Activated CD8-positive, alpha-beta memory T cell treated with anti-CD3 and anti-CD28 coated beads for 36 hours (primary cell): ENCODE measurements around the gene ASCC1. TPM values are rescaled to one million over a fixed set of nuclear protein-coding genes. Genes with fewer than 3 reads are reported as not detected.
"Not testable (repeated sequence)": the region's sequence is repeated elsewhere in the genome, so short reads cannot be mapped to it uniquely, and the experiment has no call there.

ENCODE experiments used
- CTCF ChIA-PET: fragments of 350-600 bp; sonication (Branson Sonifier 250); formaldehyde crosslinking; loops from one replicate; lab custom pipeline; 2021; ENCODE audit warnings: antibody characterized with exemption; lab: Charles Lee
- POLR2A ChIA-PET: fragments of 350-600 bp; sonication (Branson Sonifier 250); formaldehyde crosslinking; loops from one replicate; lab custom pipeline; 2021; ENCODE audit warnings: antibody characterized with exemption; lab: Charles Lee
- total RNA-seq, 2 experiments: library from RNA; stranded (reverse); gene quantifications; one replicate each; pipeline ENCODE4 v1.2.3, GENCODE V29; 2021

Gene ASCC1
- total RNA-seq, 2 experiments from 2014 or later = 43.2 to 44.1 TPM

DNA sequence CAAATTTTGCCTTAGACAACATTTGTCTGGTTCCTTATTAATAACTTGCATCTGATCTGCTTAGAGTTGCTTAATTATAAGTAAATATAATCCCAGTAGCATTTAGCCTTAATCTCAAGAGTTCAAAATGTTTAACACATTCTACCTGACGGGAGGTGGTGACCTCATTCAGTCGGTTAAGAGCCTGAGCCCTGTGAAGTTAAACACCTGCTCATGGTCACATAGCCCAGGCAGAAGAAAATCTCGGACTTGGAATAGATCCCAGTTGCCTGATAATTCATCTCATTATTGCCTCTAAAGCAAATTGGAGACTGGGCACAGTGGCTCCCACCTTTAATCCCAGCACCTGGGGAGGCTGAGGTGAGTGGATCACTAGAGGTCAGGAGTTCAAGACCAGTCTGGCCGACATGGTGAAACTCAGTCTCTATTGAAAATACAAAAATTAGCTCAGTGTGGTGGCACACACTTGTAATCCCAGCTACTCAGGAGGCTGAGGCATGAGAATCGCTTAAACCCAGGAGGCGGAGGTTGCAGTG is 18.6 kb upstream of the ASCC1 start:
- POLR2A ChIA-PET = interaction anchor here (0.6 kb wide), 1 partner anchor 18 kb away, joined by 4 read pairs; no protein-coding TSS in a partner anchor
- CTCF ChIA-PET = interaction anchor here (0.7 kb wide), 1 partner anchor 163 kb away, joined by 4 read pairs; no protein-coding TSS in a partner anchor

DNA sequence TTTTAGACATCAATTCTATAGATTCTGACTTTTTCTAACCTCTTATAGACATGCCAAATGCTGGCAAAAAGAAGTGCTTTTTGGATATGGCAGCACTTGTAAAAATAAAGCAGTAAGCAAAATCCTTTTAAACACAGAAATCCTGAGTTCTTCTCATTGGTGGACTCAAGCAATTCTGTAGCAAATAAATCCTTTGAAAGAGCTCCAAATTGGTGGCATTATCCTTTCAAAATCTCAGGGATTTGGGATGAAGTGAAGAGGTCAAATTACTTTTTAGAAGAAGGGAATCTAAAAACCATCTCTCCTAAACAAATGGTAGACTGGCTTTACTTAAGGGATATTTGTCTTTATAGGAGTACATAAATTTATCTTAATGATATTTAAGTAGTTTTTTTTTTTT is 17.5 kb upstream of the ASCC1 start:
- CTCF ChIA-PET = interaction anchor here (0.7 to 0.9 kb wide), 2 partner anchors 27 to 162 kb away, joined by 4 read pairs; no protein-coding TSS in a partner anchor
- POLR2A ChIA-PET = interaction anchor here (0.6 kb wide), 1 partner anchor 17 kb away, joined by 4 read pairs; no protein-coding TSS in a partner anchor

- CTCF ChIA-PET = interaction anchor here (0.6 to 1.7 kb wide), 6 partner anchors 13 to 679 kb away, joined by 3 to 5 read pairs (median 4); no protein-coding TSS in a partner anchor
Measured at GRCh38 chr10:72229261-72230251, 13.5 kb upstream of the ASCC1 start.

DNA sequence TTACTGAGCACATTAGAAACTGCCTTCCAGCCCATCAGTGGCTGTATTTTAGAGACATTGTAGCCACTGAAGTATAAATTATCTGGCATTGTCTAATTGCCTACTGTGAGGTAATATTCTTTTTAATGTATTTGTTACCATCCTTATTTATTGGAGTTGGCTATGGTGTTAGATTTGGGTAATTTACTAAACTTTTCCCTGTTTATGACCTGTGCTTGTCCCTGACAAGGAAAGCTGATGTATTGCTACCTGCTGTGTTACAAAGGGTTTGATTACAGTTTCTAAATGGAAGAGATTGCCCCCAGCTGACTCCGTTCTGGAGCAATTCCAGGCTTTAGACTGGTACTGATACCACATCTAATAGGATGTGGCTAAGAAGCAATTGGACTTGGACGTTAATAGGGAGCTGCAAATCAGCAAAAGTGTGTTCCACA is 12.3 kb upstream of the ASCC1 start:
- ChIA-PET CTCF (interaction anchor here (0.5 to 1.7 kb wide), 2 partner anchors 8 to 109 kb away, joined by 3 to 5 read pairs; no protein-coding TSS in a partner anchor), POLR2A (interaction anchor here (1.2 kb wide), 1 partner anchor 19 kb away, joined by 6 read pairs; no protein-coding TSS in a partner anchor)

More at GRCh38 chr10:72229261-72230251, 13.5 kb upstream of the ASCC1 start:
- POLR2A ChIA-PET = interaction anchor here (1.2 kb wide), 1 partner anchor 18 kb away, joined by 6 read pairs; no protein-coding TSS in a partner anchor

- ChIA-PET CTCF (no interaction called here), POLR2A (no interaction called here)
Measured at GRCh38 chr10:72227826-72228225, 11.8 kb upstream of the ASCC1 start.

- ChIA-PET POLR2A (interaction anchor here (0.7 kb wide), 2 partner anchors 22 to 57 kb away, joined by 3 read pairs; no protein-coding TSS in a partner anchor), CTCF (interaction anchor here (0.6 to 0.9 kb wide), 3 partner anchors 29 to 111 kb away, joined by 3 to 4 read pairs (median 3); no protein-coding TSS in a partner anchor)
Measured at GRCh38 chr10:72226418-72227027, 10.4 kb upstream of the ASCC1 start.

DNA sequence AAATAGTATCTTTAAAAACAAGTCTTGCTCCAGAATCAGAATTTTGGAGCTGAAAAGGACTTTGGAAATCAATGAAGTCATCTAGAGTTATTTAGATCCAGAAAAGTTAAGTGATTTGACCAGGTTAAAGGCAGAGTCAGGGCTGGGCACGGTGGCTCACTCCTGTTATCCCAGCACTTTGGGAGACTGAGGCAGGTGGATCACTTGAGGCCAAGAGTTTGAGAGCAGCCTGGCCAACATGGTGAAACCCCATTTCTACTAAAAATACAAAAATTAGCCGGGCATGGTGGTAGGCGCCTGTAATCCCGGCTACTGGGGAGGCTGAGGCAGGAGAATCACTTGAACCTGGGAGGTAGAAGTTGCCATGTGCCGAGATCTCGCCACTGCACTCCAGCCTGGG is 8.1 kb upstream of the ASCC1 start:
- CTCF ChIA-PET = interaction anchor here (0.9 to 3.2 kb wide), 6 partner anchors 9 to 328 kb away, joined by 3 to 9 read pairs (median 4); partner anchors contain the start of gene ANAPC16
- POLR2A ChIA-PET = interaction anchor here (0.7 kb wide), 1 partner anchor 8 kb away, joined by 3 read pairs; no protein-coding TSS in a partner anchor

DNA sequence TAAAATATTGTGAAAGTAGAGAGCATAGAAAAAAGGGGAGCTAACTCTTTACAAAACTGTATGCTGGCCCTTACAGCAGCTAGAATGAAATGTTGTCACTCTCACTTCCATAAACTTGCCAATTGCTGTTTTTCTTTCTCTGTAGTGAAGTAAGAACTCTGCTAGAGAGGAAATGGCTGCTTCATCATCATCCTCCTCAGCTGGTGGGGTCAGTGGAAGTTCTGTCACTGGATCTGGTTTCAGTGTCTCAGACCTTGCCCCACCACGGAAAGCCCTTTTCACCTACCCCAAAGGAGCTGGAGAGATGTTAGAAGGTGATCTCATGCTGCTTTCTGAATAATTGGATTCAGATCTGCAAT is 7.6 kb upstream of the ASCC1 start:
- ChIA-PET POLR2A (interaction anchor here (0.6 kb wide), 1 partner anchor 260 kb away, joined by 4 read pairs; the partner anchor contains the start of gene CHST3), CTCF (interaction anchor here (0.9 to 3.2 kb wide), 6 partner anchors 8 to 328 kb away, joined by 3 to 9 read pairs (median 4); partner anchors contain the start of gene ANAPC16)

- ChIA-PET POLR2A (interaction anchor here (0.6 kb wide), 3 partner anchors 88 to 370 kb away, joined by 3 to 4 read pairs (median 3); partner anchors contain the start of gene PSAP), CTCF (interaction anchor here (0.7 to 2.7 kb wide), 6 partner anchors 7 to 116 kb away, joined by 3 to 8 read pairs (median 4); no protein-coding TSS in a partner anchor)
Measured at GRCh38 chr10:72221278-72221677, 5.2 kb upstream of the ASCC1 start.

DNA sequence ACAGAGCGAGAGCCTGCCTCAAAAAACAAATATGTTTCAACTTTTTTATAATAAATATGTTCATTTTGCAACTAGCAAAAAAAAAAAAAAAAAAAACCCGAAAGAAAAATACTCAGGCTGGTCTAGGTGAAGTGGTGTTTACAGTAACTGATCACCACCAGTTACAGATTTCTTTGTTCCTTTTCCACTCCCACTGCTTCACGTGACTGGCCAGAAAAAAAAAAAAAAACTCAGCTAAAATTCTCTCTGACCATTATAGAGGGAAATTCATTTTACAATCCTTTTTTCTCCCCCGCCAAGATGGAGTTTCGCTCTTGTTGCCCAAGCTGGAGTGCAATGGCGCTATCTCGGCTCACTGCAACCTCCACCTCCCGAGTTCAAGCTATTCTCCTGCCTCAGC is 4.6 kb upstream of the ASCC1 start:
- ChIA-PET POLR2A (interaction anchor here (0.6 kb wide), 3 partner anchors 88 to 370 kb away, joined by 3 to 4 read pairs (median 3); partner anchors contain the start of gene PSAP), CTCF (interaction anchor here (0.7 to 2.7 kb wide), 7 partner anchors 8 to 116 kb away, joined by 3 to 8 read pairs (median 4); no protein-coding TSS in a partner anchor)

GRCh38 chr10:72219235-72219814 is 3.2 kb upstream of the ASCC1 start:
- POLR2A ChIA-PET = interaction anchor here (0.8 to 4.8 kb wide), 6 partner anchors 42 to 115 kb away, joined by 3 to 30 read pairs (median 3); partner anchors contain the start of gene DDIT4
- CTCF ChIA-PET = interaction anchor here (0.6 to 2.0 kb wide), 9 partner anchors 27 to 323 kb away, joined by 3 to 5 read pairs (median 3); no protein-coding TSS in a partner anchor

DNA sequence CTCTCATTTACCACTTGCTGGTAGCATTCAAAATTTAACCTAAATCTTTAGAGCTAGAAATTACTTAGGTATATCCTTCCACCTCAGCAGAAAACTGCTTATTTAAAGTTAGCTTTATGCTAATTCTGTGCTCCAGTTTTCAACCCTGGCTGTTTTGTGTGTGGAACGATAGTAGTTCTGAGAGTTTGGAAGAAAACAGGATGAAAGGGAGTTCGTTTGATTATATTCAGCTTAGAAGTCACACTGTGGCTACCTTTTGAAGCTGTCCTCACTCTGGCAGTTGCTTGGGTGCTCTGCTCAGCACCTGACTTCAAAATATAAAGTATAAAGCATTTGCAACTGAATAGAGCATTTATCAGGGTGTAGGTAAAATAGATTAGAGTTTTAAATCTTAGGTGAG is 2.6 kb upstream of the ASCC1 start:
- POLR2A ChIA-PET = interaction anchor here (0.8 to 4.8 kb wide), 5 partner anchors 43 to 116 kb away, joined by 3 to 30 read pairs (median 3); partner anchors contain the start of gene DDIT4
- CTCF ChIA-PET = interaction anchor here (0.6 to 2.0 kb wide), 6 partner anchors 38 to 322 kb away, joined by 3 to 4 read pairs (median 3); no protein-coding TSS in a partner anchor

GRCh38 chr10:72218325-72218724 is 2.2 kb upstream of the ASCC1 start:
- ChIA-PET POLR2A (interaction anchor here (0.8 to 4.8 kb wide), 5 partner anchors 43 to 116 kb away, joined by 3 to 30 read pairs (median 3); partner anchors contain the start of gene DDIT4), CTCF (interaction anchor here (0.7 to 1.2 kb wide), 4 partner anchors 116 to 322 kb away, joined by 3 read pairs; no protein-coding TSS in a partner anchor)

DNA sequence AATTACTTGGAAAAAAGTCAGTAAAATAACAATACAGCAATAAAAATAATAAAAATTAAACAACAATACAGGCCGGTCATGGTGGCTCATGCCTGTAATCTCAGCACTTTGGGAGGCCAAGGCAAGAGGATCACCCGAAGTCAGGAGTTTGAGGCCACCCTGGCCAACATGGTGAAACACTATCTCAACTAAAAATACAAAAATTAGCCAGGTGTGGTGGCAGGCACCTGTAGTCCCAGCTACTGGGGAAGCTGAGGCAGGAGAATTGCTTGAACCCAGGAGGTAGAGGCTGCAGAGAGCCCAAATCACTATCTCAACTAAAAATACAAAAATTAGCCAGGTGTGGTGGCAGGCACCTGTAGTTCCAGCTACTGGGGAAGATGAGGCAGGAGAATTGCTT is 4.2 kb downstream of the ASCC1 start:
- CTCF ChIA-PET = interaction anchor here (1.0 kb wide), 1 partner anchor 80 kb away, joined by 3 read pairs; no protein-coding TSS in a partner anchor
- POLR2A ChIA-PET = not testable (repeated sequence)

- CTCF ChIA-PET = interaction anchor here (1.0 kb wide), 1 partner anchor 80 kb away, joined by 3 read pairs; no protein-coding TSS in a partner anchor
- POLR2A ChIA-PET = not testable (repeated sequence)
Measured at GRCh38 chr10:72211381-72211780, 4.7 kb downstream of the ASCC1 start.

DNA sequence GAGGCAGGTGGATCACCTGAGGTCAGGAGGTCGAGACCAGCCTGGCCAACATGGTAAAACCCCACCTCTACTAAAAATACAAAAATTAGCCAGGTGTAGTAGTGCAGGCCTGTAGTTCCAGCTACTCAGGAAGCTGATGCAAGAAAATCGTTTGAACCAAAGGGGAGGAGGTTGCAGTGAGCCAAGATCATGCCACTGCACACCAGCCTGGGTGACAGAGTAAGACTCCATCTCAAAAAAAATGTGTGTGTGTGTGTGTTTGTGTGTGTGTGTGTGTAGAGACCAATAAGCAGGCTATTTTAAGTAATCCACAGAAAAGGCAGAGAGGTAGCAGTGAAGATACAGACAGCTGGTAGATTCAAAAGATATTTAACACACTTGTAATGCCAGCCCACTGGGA is 7.5 kb downstream of the ASCC1 start:
- ChIA-PET CTCF (interaction anchor here (0.8 kb wide), 1 partner anchor 82 kb away, joined by 3 read pairs; no protein-coding TSS in a partner anchor), POLR2A (interaction anchor here (0.7 kb wide), 1 partner anchor 44 kb away, joined by 3 read pairs; no protein-coding TSS in a partner anchor)
